HEK293T (cell line): ENCODE data around the gene AMOTL2.

ENCODE experiments used
- ARNT ChIP-seq: fragments of 450-650 bp; IDR thresholded peaks from 2 replicates; pipeline ENCODE4 v1.6.1; 2017; ENCODE audit warnings: mild to moderate bottlenecking
- CTBP1 ChIP-seq: fragments of 450-650 bp; IDR thresholded peaks from 2 replicates; pipeline ENCODE4 v1.6.1; 2016; ENCODE audit warnings: borderline replicate concordance
- ELF4 ChIP-seq: fragments of 450-650 bp; IDR thresholded peaks from 2 replicates; pipeline ENCODE4 v1.6.1; 2017; ENCODE audit warnings: antibody characterized with exemption
- FOXA1 ChIP-seq: fragments of 450-650 bp; IDR thresholded peaks from 2 replicates; pipeline ENCODE4 v1.6.1; 2016; ENCODE audit warnings: mild to moderate bottlenecking
- FOXM1 ChIP-seq: fragments of 450-650 bp; IDR thresholded peaks from 2 replicates; pipeline ENCODE4 v1.6.1; 2017; ENCODE audit warnings: mild to moderate bottlenecking, borderline replicate concordance
- HDGF ChIP-seq: fragments of 450-650 bp; IDR thresholded peaks from 2 replicates; pipeline ENCODE4 v1.6.1; 2017; ENCODE audit warnings: antibody characterized with exemption, borderline replicate concordance
- SUZ12 ChIP-seq: fragments of 450-650 bp; IDR thresholded peaks from 2 replicates; pipeline ENCODE4 v1.6.1; 2016; ENCODE audit warnings: mild to moderate bottlenecking
- TARDBP ChIP-seq: fragments of 450-650 bp; IDR thresholded peaks from 2 replicates; pipeline ENCODE4 v1.6.1; 2016

GRCh38 chr3:134344560-134344959, 29.7 kb downstream of the AMOTL2 start:
- TF ChIP-seq TARDBP: no peak
- no peak for TF ChIP-seq ARNT
- TF ChIP-seq SUZ12: no peak
- no peak for TF ChIP-seq FOXM1
- no peak for TF ChIP-seq HDGF
- TF ChIP-seq FOXA1: no peak
- no peak for TF ChIP-seq CTBP1
- no peak for TF ChIP-seq ELF4
